H1 (cell line): ENCODE data around the gene SEC14L6. TPM values are rescaled to one million over a fixed set of nuclear protein-coding genes. Genes with fewer than 3 reads are reported as not detected.

ENCODE experiments used
- CTCF ChIA-PET: fragments of 300-600 bp; sonication (Branson Sonifier 250); formaldehyde crosslinking; loops from one replicate; lab custom pipeline; 2021; ENCODE audit not compliant: partially characterized antibody; lab: Charles Lee
- POLR2A ChIA-PET: fragments of 300-600 bp; sonication (Branson Sonifier 250); formaldehyde crosslinking; loops from one replicate; lab custom pipeline; 2021; ENCODE audit warnings: inconsistent platforms; ENCODE audit not compliant: partially characterized antibody; lab: Charles Lee
- DNase-seq, 2 experiments: peaks; one replicate each; pipeline versions ENCODE4 v3.0.0 to v3.0.0-alpha.2; 2010 to 2022; ENCODE audit warnings: low spot score in 2 of 2, low read depth in 1 of 2, mixed read lengths in 1 of 2
- FAIRE-seq: peaks from 2 replicates; lab custom pipeline; 2011; peaks lifted over from hg19 to GRCh38; lab: Jason Lieb, UNC
- H2AFZ ChIP-seq: 2 replicates; pipeline ENCODE4 v1.8.1; 2012; ENCODE audit warnings: low read length, inconsistent platforms
- H2AK5ac ChIP-seq: 2 replicates; pipeline ENCODE4 v1.6.1; 2013; ENCODE audit warnings: low read depth, low read length
- H2BK120ac ChIP-seq: replicated peaks from 2 replicates; pipeline ENCODE3; 2013; ENCODE audit warnings: low read depth, low read length, inconsistent platforms
- H2BK12ac ChIP-seq: 2 replicates; pipeline ENCODE4 v1.6.1; 2013; ENCODE audit warnings: low read depth, low read length
- H2BK15ac ChIP-seq: 2 replicates; pipeline ENCODE4 v1.6.1; 2013; ENCODE audit warnings: low read length
- H2BK20ac ChIP-seq: 2 replicates; pipeline ENCODE4 v1.6.1; 2013; ENCODE audit warnings: low read length
- H2BK5ac ChIP-seq: 2 replicates; pipeline ENCODE4 v1.6.1; 2013; ENCODE audit warnings: low read depth, low read length
- H3K14ac ChIP-seq: 2 replicates; pipeline ENCODE4 v1.6.1; 2013; ENCODE audit warnings: inconsistent platforms; ENCODE audit not compliant: insufficient read length
- H3K18ac ChIP-seq: 2 replicates; pipeline ENCODE4 v1.6.1; 2013; ENCODE audit warnings: low read length; ENCODE audit errors: extremely low read depth
- H3K23ac ChIP-seq: 2 replicates; pipeline ENCODE4 v1.6.1; 2013; ENCODE audit warnings: inconsistent platforms; ENCODE audit not compliant: insufficient read length
- H3K23me2 ChIP-seq: 2 replicates; pipeline ENCODE4 v1.6.1; 2013; ENCODE audit warnings: low read depth, low read length
- H3K27ac ChIP-seq: 2 replicates; pipeline ENCODE4 v1.6.1; 2011; ENCODE audit warnings: low read depth, low read length, inconsistent platforms
- H3K27me3 ChIP-seq, 4 experiments: replicated peaks in 1 of 4; 1 replicate in 1 of 4; 2 replicates in 3 of 4; pipeline versions ENCODE4 v1.6.1 to v1.8.1; 2011 to 2013; ENCODE audit warnings: low read length in 3 of 4, mild to moderate bottlenecking in 3 of 4, inconsistent platforms in 2 of 4, mixed read lengths in 2 of 4, moderate library complexity in 1 of 4; ENCODE audit not compliant: control insufficient read depth in 3 of 4, insufficient read depth in 3 of 4; ENCODE audit errors: extremely low read depth in 1 of 4
- H3K36me3 ChIP-seq, 4 experiments: 2 replicates each; pipeline versions ENCODE4 v1.6.1 to v1.8.1; 2011 to 2013; ENCODE audit warnings: mild to moderate bottlenecking in 4 of 4, low read length in 3 of 4, moderate library complexity in 2 of 4, control low read depth in 1 of 4, inconsistent platforms in 1 of 4; ENCODE audit not compliant: insufficient read depth in 4 of 4, control insufficient read depth in 2 of 4
- H3K4ac ChIP-seq: replicated peaks from 2 replicates; pipeline ENCODE3; 2013; ENCODE audit warnings: low read length, low read depth, mixed read lengths, inconsistent platforms; ENCODE audit not compliant: insufficient read length
- H3K4me1 ChIP-seq, 4 experiments: replicated peaks in 1 of 4; 1 replicate in 1 of 4; 2 replicates in 3 of 4; pipeline versions ENCODE4 v1.6.1 to v1.8.1; 2011 to 2013; ENCODE audit warnings: low read length in 3 of 4, inconsistent platforms in 2 of 4, mixed read lengths in 1 of 4; ENCODE audit not compliant: insufficient read depth in 4 of 4, control insufficient read depth in 3 of 4
- H3K4me2 ChIP-seq, 2 experiments: 2 replicates each; pipeline versions ENCODE4 v1.6.1 to v1.8.1; 2011 to 2013; ENCODE audit warnings: low read depth in 2 of 2, low read length in 2 of 2, control low read depth in 1 of 2, inconsistent platforms in 1 of 2, mild to moderate bottlenecking in 1 of 2; ENCODE audit not compliant: insufficient read depth in 1 of 2
- H3K4me3 ChIP-seq, 4 experiments: fragments of 200-600, 300-600 bp in 1 of 4; sonication (generic), shearing (Covaris generic), sonication (Bioruptor Twin) in 1 of 4; 2 replicates each; pipeline versions ENCODE4 v1.5.1 to v1.8.1; 2011 to 2016; ENCODE audit warnings: low read length in 4 of 4, low read depth in 3 of 4, control low read depth in 2 of 4, inconsistent platforms in 2 of 4, mild to moderate bottlenecking in 2 of 4, mixed read lengths in 1 of 4, moderate library complexity in 1 of 4; ENCODE audit not compliant: insufficient read depth in 2 of 4; ENCODE audit errors: extremely low read depth in 1 of 4
- H3K56ac ChIP-seq: replicated peaks from 2 replicates; pipeline ENCODE3; 2013; ENCODE audit warnings: low read depth, mild to moderate bottlenecking, mixed read lengths, low read length, inconsistent platforms; ENCODE audit not compliant: insufficient read length
- H3K79me1 ChIP-seq: 2 replicates; pipeline ENCODE4 v1.6.1; 2013; ENCODE audit warnings: low read depth, low read length, control low read depth
- H3K79me2 ChIP-seq, 2 experiments: 2 replicates each; pipeline versions ENCODE4 v1.6.1 to v1.8.1; 2012 to 2013; ENCODE audit warnings: low read length in 2 of 2, mild to moderate bottlenecking in 2 of 2, inconsistent platforms in 1 of 2; ENCODE audit not compliant: insufficient read depth in 2 of 2, control insufficient read depth in 1 of 2
- H3K9ac ChIP-seq, 4 experiments: replicated peaks in 1 of 4; 1 replicate in 1 of 4; 2 replicates in 3 of 4; pipeline versions ENCODE4 v1.6.1 to v1.8.1; 2011 to 2013; ENCODE audit warnings: low read depth in 3 of 4, low read length in 3 of 4, control low read depth in 2 of 4, mild to moderate bottlenecking in 2 of 4, moderate library complexity in 2 of 4, inconsistent platforms in 1 of 4; ENCODE audit errors: extremely low read depth in 1 of 4
- H3K9me3 ChIP-seq, 2 experiments: 2 replicates each; pipeline versions ENCODE4 v1.6.1 to v1.8.1; 2012 to 2013; ENCODE audit warnings: mild to moderate bottlenecking in 2 of 2, moderate library complexity in 2 of 2, control low read depth in 1 of 2, inconsistent platforms in 1 of 2, low read depth in 1 of 2, low read length in 1 of 2, mixed read lengths in 1 of 2; ENCODE audit not compliant: insufficient read depth in 2 of 2
- H4K20me1 ChIP-seq, 2 experiments: replicated peaks in 1 of 2; 2 replicates each; pipeline versions ENCODE3 to v1.8.1; 2011 to 2013; ENCODE audit warnings: inconsistent platforms in 2 of 2, low read length in 2 of 2, mild to moderate bottlenecking in 1 of 2; ENCODE audit not compliant: insufficient read depth in 2 of 2, control insufficient read depth in 1 of 2
- H4K5ac ChIP-seq: 2 replicates; pipeline ENCODE4 v1.6.1; 2013; ENCODE audit warnings: low read length, low read depth, mixed read lengths, inconsistent platforms; ENCODE audit not compliant: insufficient read length
- H4K8ac ChIP-seq: 2 replicates; pipeline ENCODE4 v1.8.0; 2013; ENCODE audit warnings: mild to moderate bottlenecking, moderate library complexity, low read length, inconsistent platforms; ENCODE audit not compliant: insufficient read depth; ENCODE audit errors: extremely low read depth
- H4K91ac ChIP-seq: replicated peaks from 2 replicates; pipeline ENCODE3; 2013; ENCODE audit warnings: low read length, mixed read lengths, inconsistent platforms; ENCODE audit not compliant: insufficient read length
- POLR2A ChIP-seq, 2 experiments: IDR thresholded peaks; 1 replicate in 1 of 2; 2 replicates in 1 of 2; pipeline ENCODE4 v1.6.1; 2011; ENCODE audit warnings: low read depth in 2 of 2, low read length in 2 of 2, mild to moderate bottlenecking in 2 of 2; ENCODE audit errors: control extremely low read depth in 1 of 2
- POU5F1 ChIP-seq: IDR thresholded peaks from 2 replicates; pipeline ENCODE4 v1.6.1; 2011; ENCODE audit warnings: low read depth, mild to moderate bottlenecking, low read length, moderate library complexity
- TAF1 ChIP-seq: IDR thresholded peaks from 2 replicates; pipeline ENCODE4 v1.6.1; 2011; ENCODE audit warnings: mild to moderate bottlenecking, low read depth, low read length
- WGBS, 2 experiments: shearing (Covaris generic) in 1 of 2; methylation state at CpG; one replicate each; pipeline versions ENCODE4 v1.1.6 to v1.1.7; 2013 to 2015; ENCODE audit warnings: low lambda C conversion rate in 2 of 2, mixed read lengths in 2 of 2, inconsistent platforms in 1 of 2, low coverage in 1 of 2, missing lambda C conversion rate in 1 of 2; ENCODE audit not compliant: insufficient replicate concordance in 2 of 2, insufficient coverage in 1 of 2, insufficient read length in 1 of 2; ENCODE audit errors: extremely low coverage in 1 of 2, missing lambda C conversion rate in 1 of 2; 5-methylcytosine and 5-hydroxymethylcytosine counted together
- polyA plus RNA-seq, 7 experiments: library from polyadenylated mRNA; depleted of rRNA in 3 of 7; stranded (reverse) in 5 of 7; unstranded in 2 of 7; fragments of >200 nt in 5 of 7; fragments of 200-250 nt in 2 of 7; gene quantifications; 1 replicate in 5 of 7; 2 replicates in 1 of 7; 4 replicates in 1 of 7; pipeline versions ENCODE4 v1.2.1 to v1.2.3, GENCODE V29; 2011 to 2013; ENCODE audit warnings: missing spikeins in 2 of 7, mixed read lengths in 2 of 7
- total RNA-seq: library from RNA; stranded (reverse); fragmentation: NEBNext Ultra II Directional; extraction: Animal tissue kit (Norgen Biotek cat#: 25700); gene quantifications from 2 replicates; pipeline ENCODE4 v1.2.1, GENCODE V29; 2021

Gene SEC14L6
- total and polyA plus RNA-seq, 2 of the 8 experiments (the other 6 are each of a cell fraction or from before 2014, with no cell fraction given): 0.63 to 2.1 TPM

DNA sequence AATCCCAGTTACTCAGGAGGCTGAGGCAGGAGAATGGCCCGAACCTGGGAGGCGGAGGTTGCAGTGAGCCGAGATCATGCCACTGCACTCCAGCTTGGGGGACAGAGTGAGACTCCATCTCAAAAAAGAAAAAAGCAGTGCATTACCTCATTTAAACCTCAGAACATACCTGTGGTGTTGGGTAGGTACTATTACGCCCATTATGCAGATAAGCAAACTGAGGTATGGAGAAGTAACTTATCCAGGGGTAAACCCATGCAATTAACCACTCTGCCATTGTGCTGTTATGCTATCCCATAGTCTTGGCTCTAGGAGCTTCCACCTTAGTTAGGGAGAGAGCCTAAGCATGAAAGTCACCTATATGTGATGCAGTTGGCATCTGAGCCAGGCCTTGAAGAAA is 72.4 kb downstream of the SEC14L6 start:
- Histone ChIP-seq H2BK5ac (no peak overlapping the region), H2BK120ac (no peak overlapping the region), H2BK20ac (no peak overlapping the region), H4K20me1 (no peaks in the 10 kb centered on the region), H3K4ac (no peak overlapping the region), H3K23me2 (no peaks in the 10 kb centered on the region), H3K27me3 (no peaks in the 10 kb centered on the region; a peak in 1 of 7 replicates), H2AFZ (no peak overlapping the region), H3K56ac (no peak overlapping the region), H4K5ac (no peak overlapping the region), H3K4me3 (no peak overlapping the region), H3K4me1 (no peaks in the 10 kb centered on the region; a peak in 1 of 7 replicates), H4K91ac (no peak overlapping the region), H2BK15ac (no peak overlapping the region), H4K8ac (no peak overlapping the region), H3K79me2 (no peaks in the 10 kb centered on the region), H2BK12ac (no peak overlapping the region), H3K23ac (no peak overlapping the region), H3K36me3 (no peaks in the 10 kb centered on the region), H3K27ac (no peak overlapping the region), H3K9me3 (no peaks in the 10 kb centered on the region), H3K9ac (no peak overlapping the region), H3K79me1 (no peaks in the 10 kb centered on the region), H3K18ac (no peak overlapping the region), H3K4me2 (no peak overlapping the region), H2AK5ac (no peak overlapping the region), H3K14ac (no peak overlapping the region)
- 94% methylated on average over 4 of the region's 4 CpGs; no CpG with 5 or more reads in 1 of the 2 experiments for WGBS, 2 experiments
- POLR2A ChIA-PET: interaction anchor here (0.6 to 1.4 kb wide), 2 partner anchors 10 to 44 kb away, joined by 3 to 5 read pairs; no protein-coding TSS in a partner anchor
- TF ChIP-seq POU5F1 (no peak), TAF1 (no peak), POLR2A (IDR thresholded peaks at IDR 0.05; ENCODE audit: control extremely low read depth in 1 of 2, low read depth in 2 of 2, low read length in 2 of 2) (no peak)
- DNase-seq: no peak
- no peak for FAIRE-seq
- CTCF ChIA-PET: interaction anchor here (5.9 kb wide), 1 partner anchor 11 kb away, joined by 48 read pairs; no protein-coding TSS in a partner anchor
